ENCODE results near the gene PRSS16.
A peak's percentile ranks its signal among the peaks of the same experiment; 100 is the strongest.
"Not testable (repeated sequence)": the region's sequence is repeated elsewhere in the genome, so short reads cannot be mapped to it uniquely, and the experiment has no call there.

PRSS16 gene

DNA sequence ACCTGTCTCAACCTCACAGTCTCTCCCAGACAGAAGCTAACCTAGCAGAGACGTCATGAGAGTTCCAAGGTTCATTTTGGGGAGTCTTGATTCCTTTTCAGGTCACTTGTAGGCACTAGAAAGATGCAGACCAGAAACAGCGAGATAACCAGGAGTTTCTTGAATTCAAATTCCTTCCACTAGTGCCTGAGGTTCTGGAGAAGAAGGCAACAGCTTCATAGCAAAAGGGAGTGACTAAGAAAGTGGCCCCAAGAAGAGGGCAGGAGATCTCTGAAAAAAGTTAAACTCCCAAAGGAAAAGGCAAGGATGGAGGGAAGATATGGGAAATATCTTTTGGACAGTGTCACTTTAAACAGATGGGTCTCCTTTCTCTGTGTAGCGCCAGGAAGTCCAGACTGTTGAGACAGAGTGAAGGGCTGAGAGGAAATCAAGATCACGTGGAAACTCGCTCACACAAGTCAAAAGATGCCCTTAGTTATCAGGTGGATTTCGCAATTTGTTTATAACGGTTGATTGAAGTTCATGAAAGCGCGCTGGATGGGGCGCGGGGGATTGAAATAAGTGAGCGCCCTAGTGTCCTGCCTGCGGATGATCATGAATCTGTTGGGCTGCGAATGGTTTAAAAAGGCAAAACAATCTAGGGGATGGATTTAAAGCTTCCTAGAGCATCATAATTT is 4.8 kb upstream of the PRSS16 start:
- DNase-seq (ENCODE audit: low read depth in 1 of 2, low spot score in 1 of 2), result no peak

DNA sequence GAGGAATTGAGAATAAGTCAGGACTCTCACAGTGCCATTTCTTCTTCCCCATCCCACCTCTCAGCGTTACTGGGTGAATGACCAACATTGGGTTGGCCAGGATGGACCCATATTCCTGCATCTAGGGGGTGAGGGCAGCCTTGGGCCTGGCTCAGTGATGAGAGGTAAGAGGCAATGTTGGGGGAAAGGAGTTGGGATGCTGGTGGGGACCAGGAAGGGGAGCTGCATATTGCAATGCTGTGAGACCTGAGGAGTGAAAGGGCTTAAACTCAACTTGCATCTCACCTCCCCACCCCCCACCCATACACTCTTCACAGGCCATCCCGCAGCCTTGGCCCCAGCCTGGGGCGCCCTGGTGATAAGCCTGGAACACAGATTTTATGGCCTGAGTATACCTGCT is 1.3 kb downstream of the PRSS16 start:
- DNase-seq (ENCODE audit: low read depth in 1 of 2, low spot score in 1 of 2), result no peak

DNA sequence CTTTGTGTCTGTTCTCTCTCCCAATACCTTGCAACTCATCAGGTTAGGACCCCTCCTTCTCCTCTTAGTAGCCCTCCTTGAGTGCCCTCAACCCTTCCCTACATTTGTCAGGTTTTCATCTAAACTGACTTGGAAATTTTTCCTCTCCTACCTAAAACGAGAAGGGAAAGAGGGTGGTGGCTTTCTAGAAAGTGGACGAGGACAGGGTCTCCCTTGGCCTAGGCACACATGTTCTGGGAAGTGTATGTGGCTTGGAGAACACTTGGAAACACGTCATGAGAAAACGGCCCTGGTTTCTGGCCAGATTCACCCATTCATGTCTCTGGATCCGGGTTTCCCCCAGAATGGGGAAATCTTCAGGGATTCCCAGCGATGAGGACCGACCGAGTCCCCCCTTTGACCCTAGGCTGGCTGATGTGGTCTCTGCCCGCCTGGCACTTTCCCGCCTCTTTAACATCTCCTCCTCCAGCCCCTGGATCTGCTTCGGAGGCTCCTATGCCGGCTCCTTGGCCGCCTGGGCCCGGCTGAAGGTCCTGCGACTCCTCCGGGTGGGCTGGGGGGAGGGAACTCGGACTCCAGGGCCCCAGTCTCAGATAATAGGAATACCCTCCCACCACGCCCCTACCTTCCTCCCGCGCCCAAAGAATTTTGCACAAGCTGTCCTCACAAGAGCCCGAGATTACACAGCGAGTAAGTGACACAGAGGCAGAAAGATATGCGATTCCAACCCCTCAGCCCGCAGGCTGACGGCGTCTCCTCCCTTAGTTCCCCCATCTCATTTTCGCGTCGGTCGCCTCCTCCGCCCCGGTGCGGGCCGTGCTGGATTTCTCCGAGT is 3.0 kb downstream of the PRSS16 start:
- no peak for DNase-seq (ENCODE audit: low read depth in 1 of 2, low spot score in 1 of 2)

DNA sequence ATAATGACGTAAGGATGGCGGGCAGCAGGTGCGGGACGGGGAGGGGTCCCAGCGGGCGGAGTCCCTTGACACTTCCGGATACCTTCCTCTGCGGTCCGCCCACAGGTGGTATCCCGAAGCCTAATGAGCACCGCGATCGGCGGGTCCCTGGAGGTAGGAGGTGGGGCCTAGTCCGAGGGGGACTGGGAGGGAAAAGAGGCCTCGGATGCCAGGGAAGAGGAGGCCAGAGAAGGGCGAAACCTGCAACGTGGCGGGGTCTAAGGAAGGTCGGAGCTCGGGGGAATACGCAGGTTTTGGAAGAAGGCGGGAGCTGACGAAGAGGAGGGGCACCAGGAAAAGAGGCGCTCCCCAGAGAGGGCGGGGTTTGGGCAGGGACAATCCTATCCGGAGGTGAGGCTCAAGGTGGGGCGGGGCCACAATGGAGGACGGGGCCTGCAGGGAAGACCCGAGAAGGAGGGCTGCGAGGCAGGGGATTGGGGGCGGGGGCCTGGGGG is 3.7 kb downstream of the PRSS16 start:
- peak in 1 of 2 donors; percentile 47 for DNase-seq (ENCODE audit: low read depth in 1 of 2, low spot score in 1 of 2)

DNA sequence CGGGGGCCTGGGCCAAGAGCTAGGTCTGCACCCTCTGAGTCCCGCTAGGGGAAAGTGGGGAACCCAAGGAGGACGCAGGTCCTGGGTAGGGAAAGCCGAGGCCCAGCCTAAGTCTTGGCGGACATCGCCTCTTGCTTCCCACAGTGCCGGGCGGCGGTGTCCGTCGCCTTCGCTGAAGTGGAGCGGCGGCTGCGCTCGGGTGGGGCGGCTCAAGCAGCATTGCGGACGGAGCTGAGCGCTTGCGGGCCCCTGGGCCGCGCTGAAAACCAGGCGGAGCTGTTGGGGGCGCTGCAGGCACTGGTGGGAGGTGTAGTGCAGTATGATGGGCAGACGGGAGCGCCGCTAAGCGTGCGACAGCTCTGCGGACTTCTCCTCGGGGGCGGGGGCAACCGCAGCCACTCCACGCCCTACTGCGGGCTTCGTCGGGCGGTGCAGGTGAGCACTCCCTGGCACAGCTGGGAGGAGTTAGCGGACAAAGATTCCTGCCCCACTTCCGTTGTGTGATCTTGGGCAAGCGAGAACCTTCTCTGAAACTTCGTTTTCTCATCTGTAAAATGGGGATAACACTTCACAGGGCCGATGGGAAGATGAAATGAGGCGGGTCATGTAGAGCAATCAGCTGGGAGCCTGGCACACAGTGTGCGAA is 4.2 kb downstream of the PRSS16 start:
- peak; percentile 29 to 58 for DNase-seq (ENCODE audit: low read depth in 1 of 2, low spot score in 1 of 2)

DNA sequence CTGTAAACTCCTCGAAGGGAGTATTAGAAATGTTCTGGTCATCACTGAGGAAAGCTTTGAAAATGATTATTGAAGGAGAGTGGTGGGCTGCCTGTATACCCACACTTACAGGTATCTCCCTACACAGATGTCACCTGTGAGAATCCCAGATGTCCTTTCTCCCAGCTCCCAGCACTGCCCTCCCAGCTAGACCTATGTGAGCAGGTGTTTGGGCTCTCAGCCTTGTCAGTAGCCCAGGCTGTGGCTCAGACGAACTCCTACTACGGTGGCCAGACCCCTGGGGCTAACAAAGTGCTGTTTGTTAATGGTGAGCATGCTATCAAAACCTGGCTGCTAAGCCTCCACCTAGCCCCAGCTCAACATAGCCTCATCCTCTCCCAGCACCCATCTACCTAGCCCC is 7.1 kb downstream of the PRSS16 start:
- no peak for DNase-seq (ENCODE audit: low read depth in 1 of 2, low spot score in 1 of 2)

DNA sequence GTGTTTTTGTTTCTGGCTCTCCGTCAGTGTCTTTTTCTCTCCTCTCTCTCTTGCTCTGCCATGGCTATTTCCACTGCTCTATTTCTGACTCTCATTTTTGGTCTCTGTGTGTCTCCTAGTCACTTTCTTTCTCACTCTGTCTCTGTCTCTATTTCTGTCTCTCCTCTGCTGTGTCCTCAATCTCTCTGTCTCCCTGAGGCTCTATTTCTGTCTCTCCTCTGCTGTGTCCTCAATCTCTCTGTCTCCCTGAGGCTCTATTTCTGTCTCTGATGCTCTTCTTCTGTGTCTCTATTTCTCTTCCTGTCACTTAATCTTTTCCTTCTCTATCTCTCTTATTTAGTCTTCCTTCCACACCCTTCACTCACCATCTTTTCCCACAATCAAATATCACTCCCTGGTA is 8.4 kb downstream of the PRSS16 start:
- DNase-seq (ENCODE audit: low read depth in 1 of 2, low spot score in 1 of 2), result no peak

DNA sequence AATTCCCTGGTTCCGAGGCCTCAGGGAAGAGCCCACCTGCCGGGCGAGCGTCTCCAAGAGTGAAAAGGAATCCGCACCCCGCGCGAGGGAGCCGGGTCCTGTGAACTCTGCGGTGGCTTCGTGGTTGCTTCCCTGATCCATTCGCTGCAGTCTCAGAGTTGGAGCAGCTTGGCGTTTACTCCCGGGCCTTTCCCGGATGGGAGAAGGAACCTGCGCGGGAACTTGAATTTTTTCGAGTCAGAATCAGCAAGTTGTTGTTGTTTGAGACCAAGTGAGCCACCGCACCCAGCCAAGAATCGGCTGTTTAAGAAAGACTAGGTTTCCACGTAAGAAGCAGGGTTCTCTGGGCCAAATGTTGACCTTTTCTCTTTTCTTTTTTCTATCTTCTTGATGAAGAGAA is 12.9 kb downstream of the PRSS16 start:
- DNase-seq (ENCODE audit: low read depth in 1 of 2, low spot score in 1 of 2), result no peak

DNA sequence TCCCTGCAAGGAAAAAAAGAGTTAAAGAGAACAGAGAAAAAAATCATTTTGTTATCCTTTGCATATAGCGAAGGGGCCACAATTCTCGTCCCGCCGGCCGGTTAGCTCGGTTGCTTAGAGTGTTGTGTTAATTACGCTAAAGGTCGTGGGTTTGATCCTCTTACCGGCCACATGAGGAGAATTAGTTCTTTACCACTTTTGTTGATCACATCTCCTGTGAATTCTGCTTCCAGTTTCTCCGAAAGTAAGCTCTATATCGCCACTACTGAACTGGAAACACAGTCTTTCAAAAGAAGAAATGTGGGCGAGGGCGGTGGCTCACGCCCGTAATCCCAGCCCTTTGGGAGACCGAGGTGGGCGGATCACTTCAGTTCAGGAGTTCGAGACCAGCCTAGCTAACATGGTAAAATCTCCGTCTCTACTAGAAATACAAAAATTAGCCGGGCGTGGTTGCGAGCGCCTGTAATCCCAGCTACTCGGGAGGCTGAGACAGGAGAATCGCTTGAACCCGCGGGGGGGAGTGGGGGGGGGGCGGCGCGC is 13.4 kb downstream of the PRSS16 start:
- no peak for DNase-seq (ENCODE audit: low read depth in 1 of 2, low spot score in 1 of 2)

DNA sequence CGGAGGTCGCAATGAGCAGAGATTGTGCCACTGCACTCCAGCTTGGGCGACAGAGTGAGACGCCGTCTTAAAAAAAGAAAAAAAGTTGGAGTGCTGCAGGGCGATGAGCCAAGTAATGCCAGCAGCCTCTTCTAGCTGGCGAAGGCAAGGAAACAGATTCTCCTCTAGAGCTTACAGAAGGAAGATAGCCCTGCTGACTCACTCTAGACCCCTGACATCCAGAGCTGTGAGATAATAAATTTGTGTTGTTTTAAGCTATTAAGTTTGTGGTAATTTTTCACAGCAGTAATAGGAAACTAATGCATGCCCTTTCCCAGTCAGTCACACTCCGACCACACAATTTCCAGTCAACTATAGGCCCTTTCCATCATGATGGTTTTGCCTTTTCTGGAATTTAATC is 16.4 kb downstream of the PRSS16 start:
- DNase-seq (ENCODE audit: low read depth in 1 of 2, low spot score in 1 of 2), result no peak

DNA sequence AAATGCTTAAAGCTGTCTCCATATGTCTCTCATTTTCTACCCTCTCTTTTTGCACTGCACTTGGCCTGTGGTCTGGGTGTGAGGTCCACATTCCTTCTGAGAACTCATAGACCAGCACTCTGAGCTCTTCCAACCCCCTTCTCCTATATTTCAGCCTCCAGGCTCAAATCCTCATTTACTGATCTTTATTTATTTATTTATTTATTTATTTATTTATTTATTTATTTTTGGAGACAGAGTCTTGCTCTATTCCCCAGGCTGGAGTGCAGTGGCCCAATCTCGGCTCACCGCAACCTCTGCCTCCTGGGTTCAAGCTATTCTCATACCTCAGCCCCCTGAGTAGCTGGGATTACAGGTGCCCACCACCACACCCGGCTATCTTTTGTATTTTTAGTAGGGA is 19.5 kb downstream of the PRSS16 start:
- DNase-seq (ENCODE audit: low read depth in 1 of 2, low spot score in 1 of 2), result not testable (repeated sequence)

DNA sequence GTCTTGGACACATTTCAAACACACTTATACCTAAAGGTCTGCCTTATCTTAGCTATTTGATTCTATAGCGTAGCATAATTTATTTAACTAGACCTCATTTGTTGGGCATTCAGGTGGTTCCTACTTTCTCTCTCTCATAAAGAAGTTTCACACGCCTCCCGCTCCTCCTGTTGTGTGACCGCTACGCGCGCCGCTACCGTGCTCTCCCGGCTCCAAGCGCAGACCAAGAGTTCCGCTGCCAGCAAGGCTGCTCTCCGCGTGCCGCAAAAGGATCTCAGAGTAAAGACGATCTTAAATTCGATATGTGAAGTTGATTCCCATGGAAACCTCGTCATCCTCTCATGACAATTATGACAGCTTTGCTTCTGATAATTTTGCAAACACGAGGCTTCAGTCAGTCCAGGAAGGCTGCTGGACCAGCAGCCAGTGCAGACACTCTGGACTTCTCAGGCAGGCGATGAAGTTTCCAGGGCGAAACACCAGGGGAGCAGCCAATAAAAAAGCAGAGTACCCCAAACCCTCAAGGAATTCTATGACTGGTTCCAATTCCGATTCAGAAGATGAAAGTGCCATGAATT is 20.4 kb downstream of the PRSS16 start:
- no peak for DNase-seq (ENCODE audit: low read depth in 1 of 2, low spot score in 1 of 2)

DNA sequence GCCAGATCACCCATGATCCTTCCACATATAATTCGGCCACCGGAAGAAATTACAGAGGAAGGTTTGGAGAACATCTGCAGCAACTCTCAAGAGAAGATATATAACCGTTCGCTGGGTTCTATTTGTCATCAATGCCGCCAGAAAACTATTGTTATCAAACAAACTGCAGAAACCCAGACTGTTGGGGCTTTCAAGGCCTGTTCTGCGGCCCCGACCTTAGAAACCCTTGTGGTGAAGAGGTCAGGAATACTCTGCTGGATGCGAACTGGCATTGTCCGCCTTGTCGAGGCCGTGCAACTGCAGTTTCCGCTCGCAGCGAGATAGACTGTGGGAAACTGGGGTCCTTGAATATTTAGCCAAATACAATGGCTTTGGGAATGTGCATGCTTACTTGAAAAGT is 21.3 kb downstream of the PRSS16 start:
- no peak for DNase-seq (ENCODE audit: low read depth in 1 of 2, low spot score in 1 of 2)

DNA sequence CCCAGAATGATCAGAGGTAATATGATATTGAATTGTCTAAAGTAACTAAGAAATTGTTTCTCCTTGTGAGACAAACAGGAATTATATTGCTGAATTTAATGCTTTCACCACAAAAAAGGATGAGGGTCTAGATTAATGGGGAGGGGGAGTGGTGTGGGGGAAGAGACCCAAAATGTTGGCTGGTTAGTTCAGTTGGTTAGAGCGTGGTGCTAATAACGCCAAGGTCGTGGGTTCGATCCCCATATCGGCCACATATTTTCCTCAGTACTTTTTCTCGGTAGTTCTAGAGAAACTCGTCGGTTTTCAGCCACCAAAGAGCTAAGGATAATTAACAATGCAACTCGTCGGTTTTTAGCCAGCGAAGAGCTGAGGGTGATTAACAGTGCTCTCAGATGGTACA is 26.3 kb downstream of the PRSS16 start:
- DNase-seq (ENCODE audit: low read depth in 1 of 2, low spot score in 1 of 2), result no peak

DNA sequence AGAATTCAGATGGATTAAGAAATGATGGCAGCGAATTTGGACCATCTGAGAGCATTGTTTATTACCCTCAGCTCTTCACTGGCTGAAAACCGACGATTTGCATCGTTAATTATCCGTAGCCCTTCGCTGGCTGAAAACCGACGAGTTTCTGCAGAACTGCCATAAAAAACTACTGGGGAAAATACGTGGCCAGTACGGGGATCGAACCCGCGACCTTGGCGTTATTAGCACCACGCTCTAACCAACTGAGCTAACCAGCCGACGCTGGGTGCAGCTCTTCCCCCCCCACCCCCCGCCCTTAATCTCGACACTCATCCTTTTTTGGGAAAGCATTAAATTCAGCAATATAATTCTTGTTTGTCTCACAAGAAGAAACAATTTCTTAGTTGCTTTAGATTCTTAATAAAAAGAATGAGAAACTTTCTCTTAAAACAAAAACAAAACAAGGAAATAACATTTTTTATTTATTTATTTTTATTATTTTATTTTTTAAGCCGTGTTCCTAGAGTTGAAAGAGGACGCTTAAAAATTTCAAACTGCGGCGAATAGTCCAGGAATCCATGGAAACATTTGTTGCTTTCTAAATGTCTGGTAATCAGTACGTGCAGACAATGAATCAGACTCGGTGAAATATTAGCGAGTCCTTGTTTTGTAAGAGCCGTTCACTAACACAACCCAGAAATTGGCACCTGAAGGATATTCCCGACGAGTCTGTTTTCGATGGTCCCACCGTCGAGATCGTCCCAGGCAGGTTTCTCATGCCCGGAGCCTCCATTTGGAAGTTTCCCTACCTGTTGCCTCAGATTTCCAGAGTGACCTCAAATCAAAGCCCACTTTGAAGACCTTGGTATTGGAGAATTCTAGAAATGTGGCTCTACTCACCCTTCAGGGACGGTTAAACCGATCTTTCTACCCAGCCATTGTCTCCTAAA is 27.8 kb downstream of the PRSS16 start:
- no peak for DNase-seq (ENCODE audit: low read depth in 1 of 2, low spot score in 1 of 2)

DNA sequence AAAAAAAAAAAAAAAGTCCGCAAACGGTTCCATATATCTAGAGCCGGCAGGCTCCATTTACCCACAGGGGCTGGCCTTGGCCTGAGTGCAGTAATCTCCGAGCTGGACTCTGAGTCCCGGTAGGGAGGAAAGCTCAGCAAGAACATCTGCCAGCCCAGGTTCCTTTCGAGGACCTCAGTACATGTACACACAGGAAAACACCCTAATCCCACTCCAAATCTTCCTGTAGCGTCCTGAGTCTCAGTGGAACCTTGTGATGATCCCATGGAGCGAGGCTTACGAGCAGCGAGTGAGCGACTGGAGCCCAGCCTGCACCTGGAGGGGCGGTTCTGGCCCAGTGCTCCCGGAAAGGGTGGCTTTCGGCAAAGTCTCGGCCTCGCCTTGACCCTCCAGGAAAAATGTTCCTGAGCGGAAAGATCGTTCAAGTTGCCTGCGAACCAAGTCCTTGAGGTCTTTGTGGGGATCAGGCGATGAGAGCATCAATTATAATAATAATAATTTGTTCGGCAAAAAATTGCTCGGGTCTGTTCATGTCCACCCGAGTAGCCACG is 32.1 kb downstream of the PRSS16 start:
- no peak for DNase-seq (ENCODE audit: low read depth in 1 of 2, low spot score in 1 of 2)

DNA sequence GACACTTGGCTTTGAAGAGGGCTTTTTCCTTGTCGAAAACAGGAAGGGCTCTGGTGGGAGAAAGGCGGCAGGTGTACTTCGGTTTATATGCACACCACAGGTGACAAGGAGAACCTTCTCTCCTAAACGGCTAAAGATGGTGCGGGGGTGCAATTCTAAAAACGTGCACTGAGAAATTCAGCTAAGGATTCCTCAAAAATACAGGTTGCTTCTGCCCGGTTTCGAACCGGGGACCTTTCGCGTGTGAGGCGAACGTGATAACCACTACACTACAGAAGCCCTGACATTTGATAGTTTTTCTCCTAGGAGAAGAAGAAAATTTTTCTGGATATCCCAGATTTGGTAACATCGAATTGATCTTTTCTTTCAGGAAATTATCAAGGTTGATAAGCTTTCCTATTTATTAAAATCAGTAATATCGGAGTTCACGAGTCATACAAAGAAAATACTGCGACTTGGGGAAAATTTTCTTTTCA is 32.6 kb downstream of the PRSS16 start:
- no peak for DNase-seq (ENCODE audit: low read depth in 1 of 2, low spot score in 1 of 2)

DNA sequence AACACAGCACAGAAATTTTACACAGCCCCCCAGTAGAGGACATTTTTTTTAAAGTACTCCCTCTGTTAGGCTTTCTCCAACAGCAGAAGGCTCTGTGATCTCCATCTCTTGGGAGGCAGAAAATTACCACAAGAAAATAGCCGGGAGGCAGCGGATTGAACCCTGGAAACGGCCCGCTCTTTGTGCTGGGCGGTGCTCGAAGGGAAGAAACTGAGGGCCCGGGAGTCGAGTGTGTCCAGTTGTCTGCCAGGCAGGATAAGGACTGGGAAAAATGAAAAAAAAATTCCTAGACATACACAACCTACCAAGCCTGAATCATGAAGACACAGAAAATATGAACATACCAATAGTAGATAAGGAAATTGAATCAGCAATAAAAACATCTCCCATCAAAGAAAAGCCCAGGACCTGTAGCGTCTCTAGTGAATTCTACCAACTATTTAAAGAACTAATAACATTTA is 33.1 kb downstream of the PRSS16 start:
- DNase-seq (ENCODE audit: low read depth in 1 of 2, low spot score in 1 of 2), result no peak

DNA sequence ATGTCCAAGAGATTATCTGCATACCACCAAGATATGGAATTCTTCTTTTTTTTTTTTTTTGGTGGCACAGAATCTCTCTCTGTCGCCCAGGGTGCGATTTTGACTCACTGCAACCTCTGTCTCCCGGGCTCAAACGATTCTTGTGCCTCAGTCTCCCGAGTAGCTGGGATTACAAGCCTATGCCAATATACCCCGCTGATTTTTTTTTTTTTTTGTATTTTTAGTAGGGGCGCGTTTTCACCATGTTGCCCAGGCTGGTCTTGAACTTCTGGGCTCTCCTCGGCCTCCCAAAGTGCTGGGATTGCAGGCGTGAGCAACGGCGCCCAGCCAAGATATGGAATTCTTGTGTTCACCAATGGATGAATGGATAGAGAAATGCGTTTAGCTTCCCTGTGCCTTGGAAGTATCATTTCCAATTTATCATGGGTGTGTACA is 33.6 kb downstream of the PRSS16 start:
- no peak for DNase-seq (ENCODE audit: low read depth in 1 of 2, low spot score in 1 of 2)

DNA sequence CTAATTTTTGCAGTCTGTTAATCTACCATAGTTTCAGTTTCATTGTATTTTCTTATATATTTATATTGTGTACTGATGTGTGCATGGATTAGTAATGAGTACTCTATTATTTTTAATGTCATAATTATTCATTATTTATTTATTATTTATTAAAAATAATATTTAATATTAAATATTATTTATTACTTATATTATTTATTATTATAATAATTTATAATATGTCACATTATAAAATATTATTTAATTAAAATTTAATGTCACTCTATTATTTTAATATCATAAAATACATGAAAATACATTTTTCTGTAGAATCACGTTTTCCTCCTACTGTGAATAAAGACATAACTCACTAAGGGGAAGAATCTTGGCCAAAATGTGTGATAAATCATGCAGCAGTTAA is 34.1 kb downstream of the PRSS16 start:
- DNase-seq (ENCODE audit: low read depth in 1 of 2, low spot score in 1 of 2), result no peak

Data from activated T-helper 1 cell treated with anti-CD3 and anti-CD28 coated beads, Interleukin-2, amount 50 U/mL, for 16 hours (primary cell).